GM12878 (cell line): Measurements from ENCODE around the gene HEMK1. TPM values are rescaled to one million over a fixed set of nuclear protein-coding genes. Genes with fewer than 3 reads are reported as not detected.

Experiments
- ATAC-seq: fragments of 200-7000 bp; cut with Tn5 transposase; 3 replicates; pipeline ENCODE4 v1.9.1; 2020; ENCODE audit warnings: mild to moderate bottlenecking, moderate library complexity
- BruUV-seq: library from RNA; stranded (reverse); fragments of 400-500 nt; replicated peaks from 2 replicates; lab custom pipeline; 2021; lab: Mats Ljungman, UMichigan
- CTCF ChIA-PET: fragments of 300-600 bp; sonication (Branson Sonifier 250); formaldehyde crosslinking; extraction: SDS; loops from one replicate; lab custom pipeline; 2021; ENCODE audit warnings: inconsistent platforms; lab: Yijun Ruan, JAX
- POLR2A ChIA-PET: fragments of 350-600 bp; formaldehyde crosslinking; extraction: SDS; loops from one replicate; lab custom pipeline; 2021; ENCODE audit warnings: inconsistent platforms; lab: Charles Lee
- RAD21 ChIA-PET: fragments of 300-600 bp; sonication (Branson Sonifier 250); formaldehyde crosslinking; loops from one replicate; lab custom pipeline; 2023; ENCODE audit warnings: antibody characterized with exemption; ENCODE audit not compliant: unreplicated experiment; lab: Charles Lee
- SMC1A ChIA-PET: fragments of 300-600 bp; sonication (Branson Sonifier 250); formaldehyde crosslinking; loops from one replicate; lab custom pipeline; 2023; ENCODE audit not compliant: unreplicated experiment, uncharacterized antibody; lab: Charles Lee
- DNase-seq: peaks from one replicate; pipeline ENCODE4 v3.0.0-alpha.2; 2011; ENCODE audit warnings: low read depth, low spot score
- FAIRE-seq: peaks from 3 replicates; lab custom pipeline; 2011; peaks lifted over from hg19 to GRCh38; lab: Jason Lieb, UNC
- H2AFZ ChIP-seq: 2 replicates; pipeline ENCODE4 v1.6.0; 2011; ENCODE audit warnings: low read depth, low read length, control low read depth; ENCODE audit not compliant: control insufficient read depth
- H3K27ac ChIP-seq: 2 replicates; pipeline ENCODE4 v1.5.1; 2011; ENCODE audit warnings: control low read depth; ENCODE audit not compliant: control insufficient read depth, insufficient read depth
- H3K27me3 ChIP-seq, 2 experiments: replicated peaks in 1 of 2; 2 replicates each; pipeline versions ENCODE4 v1.6.0 to v1.6.1; 2011; ENCODE audit warnings: low read length in 1 of 2; ENCODE audit not compliant: control insufficient read depth in 2 of 2, insufficient read depth in 2 of 2
- H3K36me3 ChIP-seq, 2 experiments: 2 replicates each; pipeline ENCODE4 v1.5.1; 2011; ENCODE audit warnings: low read length in 1 of 2; ENCODE audit not compliant: control insufficient read depth in 2 of 2, insufficient read depth in 2 of 2
- H3K4me1 ChIP-seq: 2 replicates; pipeline ENCODE4 v1.6.1; 2011; ENCODE audit warnings: mild to moderate bottlenecking, low read length, moderate library complexity, mixed read lengths; ENCODE audit not compliant: control insufficient read depth, insufficient read depth
- H3K4me2 ChIP-seq: 2 replicates; pipeline ENCODE4 v1.6.0; 2011; ENCODE audit warnings: control low read depth; ENCODE audit not compliant: control insufficient read depth, insufficient read depth
- H3K4me3 ChIP-seq: fragments of 200-600 bp; sonication (generic); 2 replicates; pipeline ENCODE4 v1.5.1; 2016
- H3K79me2 ChIP-seq: 2 replicates; pipeline ENCODE4 v1.6.0; 2011; ENCODE audit warnings: low read length; ENCODE audit not compliant: control insufficient read depth, insufficient read depth
- H3K9ac ChIP-seq: 2 replicates; pipeline ENCODE4 v1.8.0; 2011; ENCODE audit warnings: low read length, control low read depth, mixed read lengths; ENCODE audit not compliant: control insufficient read depth, insufficient read depth
- H3K9me3 ChIP-seq: replicated peaks from 3 replicates; pipeline ENCODE4 v1.5.1; 2011; ENCODE audit warnings: mild to moderate bottlenecking, low read length; ENCODE audit not compliant: control insufficient read depth, insufficient read depth
- H4K20me1 ChIP-seq: 2 replicates; pipeline ENCODE4 v1.6.0; 2011; ENCODE audit not compliant: control insufficient read depth, insufficient read depth
- BCL11A ChIP-seq: IDR thresholded peaks from 2 replicates; pipeline ENCODE4 v1.6.1; 2011; ENCODE audit warnings: low read depth, low read length
- FOS ChIP-seq: IDR thresholded peaks from 3 replicates; pipeline ENCODE4 v1.6.1; 2011; ENCODE audit warnings: borderline replicate concordance; ENCODE audit not compliant: insufficient read length; ENCODE audit errors: extremely low read depth
- HDAC2 ChIP-seq: fragments of 200-600 bp; sonication (generic); IDR thresholded peaks from 2 replicates; pipeline ENCODE4 v1.6.1; 2017
- KAT2A ChIP-seq: conservative IDR thresholded peaks from 2 replicates; pipeline ENCODE4 v1.6.1; 2011; ENCODE audit warnings: low read depth, low read length; ENCODE audit not compliant: control insufficient read depth
- NFXL1 ChIP-seq: fragments of 450-650 bp; IDR thresholded peaks from 2 replicates; pipeline ENCODE4 v1.6.1; 2017; ENCODE audit warnings: antibody characterized with exemption, mild to moderate bottlenecking, borderline replicate concordance
- PKNOX1 ChIP-seq: fragments of 450-650 bp; IDR thresholded peaks from 2 replicates; pipeline ENCODE4 v1.6.1; 2016; ENCODE audit warnings: mild to moderate bottlenecking
- RAD21 ChIP-seq: IDR thresholded peaks from 2 replicates; pipeline ENCODE4 v1.6.1; 2011; ENCODE audit warnings: mild to moderate bottlenecking, low read depth, low read length, moderate library complexity; ENCODE audit not compliant: insufficient read depth
- RUNX3 ChIP-seq: IDR thresholded peaks from 2 replicates; pipeline ENCODE4 v1.6.1; 2012; ENCODE audit warnings: low read length, inconsistent platforms
- SPI1 ChIP-seq: IDR thresholded peaks from 2 replicates; pipeline ENCODE4 v1.6.1; 2011; ENCODE audit warnings: low read depth, mild to moderate bottlenecking, low read length, moderate library complexity, borderline replicate concordance; ENCODE audit not compliant: insufficient read depth
- STAT1 ChIP-seq: fragments of 450-650 bp; conservative IDR thresholded peaks from 2 replicates; pipeline ENCODE4 v1.6.1; 2014; ENCODE audit warnings: antibody characterized with exemption, mild to moderate bottlenecking
- WGBS: methylation state at CpG from one replicate; pipeline ENCODE4 v1.1.6; 2016; ENCODE audit warnings: low lambda C conversion rate; ENCODE audit not compliant: insufficient replicate concordance, insufficient coverage; ENCODE audit errors: missing lambda C conversion rate; 5-methylcytosine and 5-hydroxymethylcytosine counted together
- in situ Hi-C: fragments of 300-500 bp; cut with MboI; formaldehyde crosslinking; loops from 9 replicates; pipeline ENCODE4 v1.14.3; 2018; ENCODE audit warnings: mixed read lengths
- intact Hi-C: fragments of 100-400 bp; cut with micrococcal nuclease; formaldehyde crosslinking; loops from one replicate; pipeline ENCODE4 v1.14.2; 2022; ENCODE audit not compliant: unreplicated experiment
- polyA plus RNA-seq, 11 experiments: library from polyadenylated mRNA; depleted of rRNA in 4 of 11; unstranded in 6 of 11; stranded (reverse) in 5 of 11; fragments of >200 nt; fragmentation: Nextera tagmentation in 4 of 11; fragmentation: Illumina TruSeq in 1 of 11; extraction: Ambion mirVana in 4 of 11; extraction: Trizol in 1 of 11; gene quantifications; 1 replicate in 1 of 11; 2 replicates in 10 of 11; pipeline versions ENCODE4 v1.2.1 to v1.2.3, GENCODE V29; 2011 to 2016; ENCODE audit warnings: inconsistent platforms in 2 of 11, missing spikeins in 2 of 11, low read depth in 1 of 11
- total RNA-seq, 4 experiments: library from RNA; depleted of rRNA in 3 of 4; stranded (reverse); fragments of >200 nt in 3 of 4; fragmentation: Illumina TruSeq in 1 of 4; extraction: Trizol in 1 of 4; gene quantifications; 2 replicates each; pipeline versions ENCODE4 v1.2.1 to v1.2.3, GENCODE V29; 2013 to 2021

Gene HEMK1
- total and polyA plus RNA-seq, 10 of the 15 experiments (the other 5 are each of a cell fraction or from before 2014, with no cell fraction given) = 2.8 to 19.0 (median 12.0) TPM

GRCh38 chr3:50627407-50628051 is 58.2 kb downstream of the HEMK1 start (continued):
- TF ChIP-seq RAD21 (peak; percentile 61), FOS (no peak), SPI1 (no peak), NFXL1 (peak; percentile 84; the same call in 1 of the 2 replicates), KAT2A (no peak)
- TF ChIP-seq, all 136 proteins: peak for 5

GRCh38 chr3:50628601-50629000 is 59.3 kb downstream of the HEMK1 start:
- CTCF ChIA-PET = interaction anchor here (1.2 to 4.6 kb wide), 6 partner anchors 9 to 744 kb away, joined by 3 to 35 read pairs (median 6); partner anchors contain the start of gene MAPKAPK3
- TF ChIP-seq STAT1 (no peak), PKNOX1 (no peak), HDAC2 (no peak), RUNX3 (no peak), FOS (no peak), BCL11A (no peak)
- in situ Hi-C loops = no loop called here
- ATAC-seq (no peak), FAIRE-seq (no peak), DNase-seq (no peak)
- BruUV-seq = no TSS peak
- H3K27ac ChIP-seq = no peak overlapping the region
- peaks cover 19% of the 10 kb centered on the region for H3K4me1 ChIP-seq
- no peak overlapping the region for H2AFZ ChIP-seq
- H3K4me2 ChIP-seq = no peak overlapping the region
- SMC1A ChIA-PET = interaction anchor here (1.3 to 5.7 kb wide), 5 partner anchors 9 to 24 kb away, joined by 5 to 26 read pairs (median 8); partner anchors contain the start of gene MAPKAPK3
- H4K20me1 ChIP-seq = no peaks in the 10 kb centered on the region
- no peaks in the 10 kb centered on the region for H3K27me3 ChIP-seq
- 74% methylated on average over 3 of the region's 3 CpGs for WGBS
- no peak overlapping the region for H3K4me3 ChIP-seq
- no peaks in the 10 kb centered on the region for H3K79me2 ChIP-seq
- POLR2A ChIA-PET = interaction anchor here (0.6 to 2.2 kb wide), 2 partner anchors 9 to 24 kb away, joined by 3 to 10 read pairs; no protein-coding TSS in a partner anchor
- no peak overlapping the region for H3K9ac ChIP-seq
- H3K9me3 ChIP-seq = no peaks in the 10 kb centered on the region
- intact Hi-C loops = no loop called here
- RAD21 ChIA-PET = interaction anchor here (0.9 to 3.8 kb wide), 4 partner anchors 11 to 24 kb away, joined by 3 to 19 read pairs (median 8); partner anchors contain the start of genes CISH and MAPKAPK3
- H3K36me3 ChIP-seq = peaks cover 0 to 4% of the 10 kb centered on the region in 2 experiments; a peak in 2 of 4 replicates
